Hematopoietic multipotent progenitor cell treated with erythropoietin and hydrocortisone succinate and interleukin-3 and kit ligand, for 4 days (in vitro differentiated cells): ENCODE measurements around the gene GCN1.
"Not testable (repeated sequence)": the region's sequence is repeated elsewhere in the genome, so short reads cannot be mapped to it uniquely, and the experiment has no call there.

Experiments used
- DNase-seq: peaks from one replicate; pipeline ENCODE4 v3.0.0-alpha.2; 2015

GCN1 gene

DNA sequence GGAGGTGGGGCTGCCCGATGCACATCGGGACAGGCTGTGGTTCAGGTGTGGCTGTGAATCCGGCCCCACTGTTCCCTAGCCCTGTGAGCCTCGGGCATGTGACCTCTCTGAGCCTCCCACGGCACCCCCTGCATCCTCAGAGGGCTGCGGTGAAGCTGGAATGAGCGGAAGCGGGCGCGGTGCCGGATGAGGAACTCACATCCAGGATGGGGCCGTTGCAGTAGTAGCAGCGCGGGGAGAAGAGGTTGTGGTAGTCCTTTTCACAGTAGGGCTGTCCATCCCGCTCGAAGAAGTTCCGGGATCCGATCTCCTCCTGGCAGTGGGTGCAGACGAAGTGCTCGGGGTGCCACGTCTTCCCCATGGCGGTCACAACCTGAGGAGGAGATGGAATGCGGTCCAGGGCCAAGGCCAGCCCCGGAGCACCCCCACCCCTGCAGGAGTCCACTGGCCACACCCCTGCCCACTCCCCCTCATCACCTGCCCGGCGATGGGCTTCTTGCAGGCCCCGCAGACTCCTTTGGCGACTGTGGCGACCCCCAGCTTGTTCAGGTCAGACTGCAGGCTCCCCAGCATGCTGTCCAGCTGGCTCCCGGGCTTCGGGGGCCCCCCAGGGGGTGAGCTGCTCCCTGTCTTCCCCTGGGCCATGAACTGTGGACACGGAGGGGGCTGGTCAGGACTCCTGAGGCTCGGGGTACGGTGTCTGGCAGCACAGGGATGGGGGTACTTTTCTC lies 20.3 kb upstream of the GCN1 start:
- no peak for DNase-seq

DNA sequence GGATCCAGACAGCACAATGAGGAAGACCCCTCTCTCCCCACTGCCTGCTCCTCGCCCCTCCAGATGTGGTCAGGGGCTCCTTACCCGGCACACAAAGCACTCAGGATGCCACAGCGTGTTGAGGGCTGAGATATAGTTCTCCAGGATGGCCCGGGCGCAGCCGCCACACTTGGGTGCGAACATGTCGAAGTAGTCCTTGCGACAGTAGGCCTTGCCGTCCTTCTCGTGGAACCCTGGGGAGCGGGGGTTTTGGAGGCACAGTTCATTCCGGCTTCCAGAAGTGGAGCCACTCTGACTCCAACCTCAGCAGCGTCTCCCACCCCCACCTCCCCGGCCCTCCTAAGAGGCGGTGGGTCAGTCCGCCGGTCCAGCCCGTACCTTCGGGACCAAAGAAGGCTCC lies 19.2 kb upstream of the GCN1 start:
- DNase-seq, result no peak

DNA sequence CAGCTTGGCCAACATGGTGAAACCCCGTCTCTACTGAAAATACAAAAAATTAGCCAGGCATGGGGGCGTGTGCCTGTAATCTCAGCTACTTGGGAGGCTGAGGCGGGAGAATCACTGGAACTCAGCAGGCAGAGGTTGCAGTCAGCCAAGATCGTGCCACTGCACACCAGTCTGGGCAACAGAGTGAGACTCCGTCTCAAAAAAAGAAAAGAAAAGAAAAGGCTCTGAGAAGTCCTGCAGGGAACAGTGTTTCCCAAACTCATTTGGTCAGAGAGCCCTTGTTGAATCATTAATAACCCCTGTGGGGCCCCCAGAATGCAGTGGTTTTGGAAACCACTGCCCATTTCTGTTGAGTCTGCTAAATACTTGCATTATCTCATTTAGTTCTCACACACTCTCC lies 18.7 kb upstream of the GCN1 start:
- DNase-seq, result not testable (repeated sequence)

DNA sequence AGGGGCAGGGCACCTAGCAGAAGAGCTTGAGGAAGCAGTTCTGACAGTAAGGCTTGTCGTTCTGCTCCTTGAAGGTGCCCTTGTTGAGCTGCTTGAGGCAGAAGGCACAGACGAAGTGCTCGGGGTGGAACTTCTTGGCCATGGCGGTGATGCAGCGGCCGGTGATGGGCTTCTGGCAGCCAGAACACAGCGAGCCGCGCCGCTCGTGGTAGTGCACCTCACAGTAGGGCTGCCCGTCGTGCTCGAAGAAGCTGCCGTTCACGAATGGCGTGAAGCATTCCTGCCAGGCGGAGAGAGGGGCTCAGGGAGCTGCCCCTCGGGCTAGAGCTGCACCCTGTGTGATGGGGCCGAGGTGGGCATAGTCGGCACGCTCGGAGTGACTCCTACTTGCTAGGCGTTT lies 17.8 kb upstream of the GCN1 start:
- DNase-seq, result no peak

DNA sequence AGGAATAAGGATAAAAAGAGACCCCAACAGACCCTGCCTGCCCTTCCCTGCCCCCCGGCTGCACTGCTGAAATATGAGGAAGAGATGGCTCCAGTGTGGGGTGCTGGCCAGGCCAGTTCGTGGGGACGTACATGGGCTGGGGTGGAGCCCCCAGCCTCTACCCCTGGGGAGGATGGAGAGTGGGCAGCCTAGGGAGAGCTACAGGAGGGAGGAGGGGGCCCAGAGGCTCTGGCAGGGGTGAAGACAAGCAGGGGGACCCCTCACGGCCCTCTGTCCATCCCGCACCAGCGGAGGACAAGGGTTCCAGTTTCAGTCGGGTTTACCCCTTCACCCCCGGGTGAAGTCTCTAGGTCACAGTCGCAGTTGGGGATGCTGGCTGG lies 17.4 kb upstream of the GCN1 start:
- no peak for DNase-seq

DNA sequence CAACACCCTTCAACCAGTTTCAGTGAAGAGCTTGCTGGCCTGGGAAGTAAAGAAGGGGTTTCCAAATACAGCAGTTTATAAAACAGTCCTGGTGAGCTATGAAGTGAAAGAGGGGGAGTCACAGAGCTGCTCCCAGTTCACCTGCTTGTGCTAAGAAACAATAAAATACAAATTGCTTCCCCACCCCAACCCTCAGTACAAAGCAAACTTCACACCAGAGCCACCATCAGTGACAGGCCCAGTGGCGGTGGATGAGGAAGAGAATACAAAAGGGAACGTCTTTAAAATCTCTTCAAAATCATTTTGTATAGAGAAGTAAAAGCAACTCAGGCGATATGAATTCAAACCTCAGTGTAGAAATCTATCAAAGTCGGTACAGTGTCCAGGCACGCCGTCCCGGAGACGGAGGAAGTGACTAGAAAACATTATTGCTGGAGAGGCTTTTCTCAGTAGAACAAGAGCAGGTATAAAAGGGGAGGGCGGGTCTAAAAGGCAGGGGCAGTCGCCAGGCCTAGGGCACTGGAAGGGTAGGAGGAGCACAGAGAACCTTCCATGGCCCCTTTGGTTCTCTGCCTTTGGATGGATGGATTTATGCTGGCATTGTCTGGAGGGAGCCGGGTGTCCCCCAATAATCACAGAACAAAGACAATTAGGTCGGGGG lies 16.9 kb upstream of the GCN1 start:
- DNase-seq, result no peak

DNA sequence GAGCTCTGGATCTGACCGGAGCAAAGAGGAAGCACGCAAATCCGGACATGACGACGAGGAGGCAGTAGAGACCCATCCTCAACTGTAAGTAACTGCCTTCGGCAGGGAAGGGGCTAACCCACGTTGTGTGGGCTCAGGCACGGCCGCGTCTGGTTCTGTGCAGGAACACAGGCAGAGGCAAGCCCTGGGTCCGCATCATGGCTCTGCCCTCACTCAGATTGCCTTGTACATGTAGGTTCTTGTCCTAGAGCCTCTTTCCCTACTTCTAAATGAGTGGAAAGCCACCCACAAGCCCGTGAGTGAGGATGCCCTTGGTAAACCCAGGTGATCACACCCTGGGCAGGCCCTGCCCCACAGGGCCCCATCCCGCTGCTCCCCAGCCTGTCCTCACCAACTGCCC lies 15.3 kb upstream of the GCN1 start:
- DNase-seq, result no peak

DNA sequence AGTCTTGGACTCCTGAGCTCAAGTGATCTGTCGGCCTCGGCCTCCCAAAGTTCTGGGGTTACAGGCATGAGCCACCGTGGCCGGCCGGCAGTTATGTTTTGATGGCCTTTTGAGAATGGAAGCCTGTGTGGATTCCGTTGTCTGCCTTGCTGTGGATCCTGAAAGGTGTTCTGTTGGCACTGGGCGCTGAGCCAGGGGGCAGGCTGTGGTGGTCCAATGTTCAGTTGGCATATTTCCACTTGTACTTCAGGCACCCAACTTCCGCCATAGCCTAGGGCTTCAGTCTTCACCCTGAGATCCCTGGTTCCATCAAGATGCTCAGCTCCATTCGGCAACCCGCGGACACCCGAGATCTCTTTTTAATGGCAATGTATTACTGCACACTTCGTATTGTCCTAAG lies 12.7 kb upstream of the GCN1 start:
- DNase-seq, result no peak

DNA sequence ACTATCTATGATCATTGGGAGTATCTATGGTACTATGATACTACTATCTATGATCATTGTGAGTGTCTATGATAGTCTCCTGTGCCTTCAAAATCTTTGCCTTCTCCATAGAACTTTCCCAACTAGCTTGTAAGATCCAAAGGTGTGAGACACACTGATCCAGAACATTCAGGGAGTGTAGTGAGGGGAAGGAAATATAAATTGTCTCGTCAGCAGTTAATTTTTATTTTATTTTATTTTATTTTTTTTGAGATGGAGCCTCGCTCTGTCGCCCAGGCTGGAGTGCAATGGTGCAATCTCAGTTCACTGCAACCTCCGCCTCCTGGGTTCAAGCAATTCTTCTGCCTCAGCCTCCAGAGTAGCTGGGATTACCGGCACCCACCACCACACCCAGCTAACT lies 12.3 kb upstream of the GCN1 start:
- not testable (repeated sequence) for DNase-seq

DNA sequence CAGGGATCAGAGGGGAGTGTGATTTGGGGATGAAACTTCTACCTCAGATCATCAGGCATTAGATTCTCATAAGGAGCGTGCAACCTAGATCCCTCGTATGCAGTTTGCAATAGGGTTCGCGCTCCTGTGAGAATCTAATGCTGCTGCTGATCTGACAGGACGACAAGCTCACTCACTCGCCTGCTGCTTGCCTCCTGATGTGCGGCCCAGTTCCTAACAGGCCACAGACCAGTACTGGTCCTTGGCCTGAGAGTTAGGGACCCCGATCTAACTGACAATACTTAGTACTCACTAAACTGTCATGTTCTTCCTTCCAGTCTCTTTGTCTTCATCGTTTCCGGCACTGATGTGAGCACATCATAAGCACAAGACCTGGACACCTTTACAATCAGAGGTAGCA lies 11.7 kb upstream of the GCN1 start:
- no peak for DNase-seq

DNA sequence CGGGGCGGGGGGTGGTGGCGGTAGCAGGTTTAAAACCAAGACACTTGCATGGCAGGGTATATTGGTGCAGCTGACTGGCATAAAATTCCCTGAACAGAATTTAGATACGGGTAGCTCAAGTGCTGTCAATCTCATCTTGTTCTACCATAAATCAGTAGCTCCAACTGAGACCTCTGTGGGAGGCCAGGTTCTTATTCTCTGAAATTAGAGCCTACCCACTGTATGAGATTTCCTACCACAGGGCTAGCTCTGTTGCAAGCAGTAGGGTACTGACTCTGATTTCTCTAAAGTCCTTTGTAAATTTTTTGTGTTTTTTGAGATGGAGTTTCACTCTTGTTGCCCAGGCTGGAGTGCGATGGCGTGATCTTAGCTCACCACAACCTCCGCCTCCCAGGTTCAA lies 9.7 kb upstream of the GCN1 start:
- no peak for DNase-seq

DNA sequence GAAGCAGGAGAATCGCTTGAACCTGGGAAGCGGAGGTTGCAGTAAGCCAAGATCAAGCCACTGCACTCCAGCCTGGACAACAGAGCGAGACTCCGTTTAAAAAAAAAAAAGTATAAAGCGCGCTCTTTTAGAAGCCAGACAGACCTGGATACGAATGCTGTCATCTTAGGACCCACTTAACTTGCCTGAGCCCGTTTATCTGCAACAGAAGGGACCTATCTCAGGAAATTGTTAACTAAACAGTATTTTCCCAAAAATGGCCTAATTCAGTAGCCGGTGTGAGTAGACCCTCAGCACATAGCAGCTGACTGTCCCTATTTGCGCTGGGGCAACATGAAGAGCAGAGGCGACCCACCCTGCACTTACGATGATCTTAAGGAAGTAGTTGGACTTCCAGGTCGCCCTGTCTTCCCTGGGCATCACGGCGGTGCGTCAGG lies 5.9 kb upstream of the GCN1 start:
- DNase-seq, result peak; percentile 19

DNA sequence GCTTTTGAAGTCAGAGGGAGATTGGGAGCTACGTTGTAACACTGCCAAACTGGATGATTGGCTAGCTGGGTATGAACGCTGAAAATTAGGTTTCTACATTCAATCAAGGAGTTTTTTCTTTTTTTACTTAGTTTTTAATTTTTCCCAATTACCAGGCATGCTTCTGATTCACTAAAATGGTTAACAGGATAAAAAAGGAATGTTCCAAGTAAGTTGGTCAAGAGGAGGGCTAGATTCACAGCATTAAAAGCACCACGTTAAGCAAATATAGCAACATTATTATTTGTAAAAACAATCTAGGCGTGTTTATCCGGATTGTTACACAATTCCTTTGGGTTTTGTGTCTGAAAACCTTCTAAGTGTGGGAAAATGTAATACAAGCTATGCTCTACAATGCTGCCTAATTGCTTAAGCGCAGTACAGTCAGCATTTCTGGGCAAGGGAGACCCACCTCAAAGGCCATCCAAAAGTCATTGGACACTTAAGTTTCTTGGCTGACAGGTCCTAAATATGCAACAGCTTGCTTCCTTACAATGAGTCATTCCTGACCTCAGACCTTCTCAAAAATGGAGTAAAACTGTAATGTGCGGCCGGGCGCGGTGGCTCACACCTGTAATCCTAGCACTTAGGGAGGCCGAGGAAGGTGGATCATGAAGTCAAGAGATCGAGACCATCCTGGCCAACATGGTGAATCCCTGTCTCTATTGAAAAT lies 5.2 kb upstream of the GCN1 start:
- peak; percentile 41 for DNase-seq

DNA sequence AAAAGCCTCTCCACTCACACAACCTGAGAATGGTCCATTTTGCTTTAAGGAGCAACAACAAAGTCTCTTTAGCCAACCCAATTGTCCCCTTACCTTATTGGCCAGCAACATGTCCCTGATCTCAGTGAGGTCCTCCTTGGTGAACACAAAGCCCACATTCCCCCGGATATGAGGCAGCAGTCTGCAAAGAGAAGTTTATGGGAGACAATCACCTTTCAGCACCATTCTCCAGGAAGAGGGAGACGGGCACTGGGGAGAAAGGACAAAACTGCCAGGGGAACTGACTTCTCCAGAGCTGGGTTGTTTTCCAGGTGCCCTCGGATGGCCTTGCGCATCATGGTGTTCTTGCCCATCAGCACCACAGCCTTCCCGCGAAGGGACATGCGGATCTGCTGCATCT lies 4.5 kb upstream of the GCN1 start:
- DNase-seq, result no peak

DNA sequence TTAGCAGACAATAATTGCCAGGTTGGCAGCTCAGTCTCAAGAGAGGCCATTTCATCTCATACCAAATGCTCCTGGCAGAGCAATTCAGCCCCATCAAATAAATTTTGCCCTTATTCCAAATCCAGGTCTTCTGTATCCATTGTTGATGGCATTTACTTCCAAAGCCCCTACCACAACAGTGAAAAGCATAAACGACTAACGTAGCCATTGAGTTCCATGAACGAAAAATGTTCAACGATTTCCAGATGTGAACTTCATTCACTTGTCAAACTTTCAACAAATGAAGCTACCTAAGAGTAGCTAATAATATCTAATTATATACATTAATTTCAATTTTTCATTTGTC lies 3.0 kb upstream of the GCN1 start:
- no peak for DNase-seq

DNA sequence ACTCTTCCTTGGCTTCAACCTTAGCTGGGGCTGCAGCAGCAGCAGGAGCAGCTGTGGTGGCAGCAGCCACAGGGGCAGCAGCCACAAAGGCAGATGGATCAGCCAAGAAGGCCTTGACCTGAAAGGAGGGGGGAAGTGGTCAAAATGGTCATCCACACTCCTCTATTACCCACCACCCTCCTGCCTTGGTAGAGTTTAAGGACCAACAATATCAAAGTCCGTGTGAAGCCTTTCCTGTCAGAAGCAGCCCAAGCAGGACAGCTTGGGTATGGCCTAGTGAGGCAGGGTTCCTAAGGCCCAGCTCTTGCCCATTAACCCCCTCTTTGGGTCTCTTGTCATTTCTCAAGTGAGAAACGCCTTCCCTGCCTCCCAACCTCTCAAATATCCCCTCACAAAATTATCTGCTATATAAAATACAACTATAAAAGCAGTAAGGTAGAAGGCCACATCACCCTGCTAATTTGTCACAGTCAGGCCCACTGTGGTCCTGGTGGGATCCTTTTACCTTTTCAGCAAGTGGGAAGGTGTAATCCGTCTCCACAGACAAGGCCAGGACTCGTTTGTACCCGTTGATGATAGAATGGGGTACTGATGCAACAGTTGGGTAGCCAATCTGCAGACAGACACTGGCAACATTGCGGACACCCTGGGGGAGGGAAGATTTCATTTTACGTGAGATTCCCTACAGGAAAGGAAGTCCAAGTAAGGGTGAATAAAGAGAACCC lies 2.5 kb upstream of the GCN1 start:
- DNase-seq, result peak; percentile 35

DNA sequence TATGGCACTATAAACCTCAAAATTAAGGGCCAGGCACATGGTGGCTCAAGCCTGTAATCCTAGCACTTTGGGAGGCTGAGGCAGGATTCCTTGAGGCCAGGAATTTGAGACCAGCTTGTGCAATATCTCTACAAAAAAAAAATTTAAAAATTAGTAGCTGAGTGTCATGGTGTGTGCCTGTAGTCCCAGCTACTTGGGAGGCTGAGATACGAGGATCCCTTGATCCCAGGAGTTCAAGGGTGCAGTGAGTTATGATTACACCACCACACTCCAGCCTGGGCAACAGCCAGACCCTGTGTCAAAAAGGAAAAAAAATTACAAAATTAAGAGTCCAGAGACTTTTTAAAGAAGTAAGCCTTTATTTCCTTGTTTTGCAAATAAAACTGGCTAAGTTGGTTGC lies 1.8 kb upstream of the GCN1 start:
- no peak for DNase-seq

DNA sequence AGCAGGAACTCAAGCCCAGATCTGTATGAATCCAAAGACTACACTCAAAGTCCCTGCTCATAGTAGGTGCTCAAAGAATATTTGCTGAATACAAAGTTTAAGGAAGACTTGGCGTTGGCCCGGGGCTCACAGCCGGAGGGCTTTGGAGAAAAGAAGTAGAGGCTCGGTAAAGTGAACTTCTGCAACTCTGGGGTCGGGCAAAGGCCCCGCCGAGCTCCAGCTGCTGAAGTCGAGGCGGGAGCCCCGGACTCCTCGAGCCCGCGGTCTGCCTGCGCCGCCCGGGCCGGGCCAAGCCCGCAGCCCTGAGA lies 335 bp downstream of the GCN1 start:
- no peak for DNase-seq

DNA sequence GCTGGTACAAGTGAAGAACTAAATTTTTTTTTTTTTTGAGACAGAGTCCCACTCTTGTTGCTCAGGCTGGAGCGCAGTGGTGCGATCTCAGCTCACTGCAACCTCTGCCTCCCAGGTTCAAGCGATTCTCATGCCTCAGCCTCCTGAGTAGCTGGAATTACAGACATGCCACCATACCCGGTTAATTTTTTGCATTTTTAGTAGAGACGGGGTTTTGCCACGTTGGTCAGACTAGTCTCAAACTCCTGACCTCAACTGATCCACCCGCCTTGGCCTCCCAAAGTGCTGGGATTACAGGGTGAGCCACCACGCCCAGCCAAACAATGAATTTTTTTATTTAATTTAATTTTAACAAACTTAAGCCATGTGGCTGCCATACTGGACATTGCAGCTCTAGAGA lies 1.2 kb downstream of the GCN1 start:
- DNase-seq, result not testable (repeated sequence)

DNA sequence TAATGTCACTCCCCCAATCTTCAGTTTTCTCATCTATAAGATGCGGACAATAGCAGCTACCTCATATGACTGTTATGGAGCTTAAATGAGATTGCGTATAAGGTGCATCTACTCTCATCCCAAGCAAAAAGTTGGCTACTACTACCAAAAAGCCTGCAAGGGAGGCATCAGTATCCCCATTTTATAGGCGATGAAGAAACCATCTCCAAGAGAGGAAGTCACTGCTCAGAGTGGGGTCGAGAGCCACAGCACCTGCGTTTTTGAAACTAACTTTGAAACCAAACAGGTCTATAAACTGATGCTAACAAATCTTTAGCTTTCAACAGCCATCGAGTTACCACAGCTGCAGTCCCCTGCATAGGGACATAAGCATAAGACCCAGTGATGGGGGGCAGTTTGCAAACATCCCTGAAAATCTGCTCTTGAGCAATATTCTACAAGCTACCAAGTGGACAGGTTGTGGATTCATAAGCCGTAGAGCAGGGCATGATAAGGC lies 3.5 kb downstream of the GCN1 start:
- DNase-seq, result no peak

DNA sequence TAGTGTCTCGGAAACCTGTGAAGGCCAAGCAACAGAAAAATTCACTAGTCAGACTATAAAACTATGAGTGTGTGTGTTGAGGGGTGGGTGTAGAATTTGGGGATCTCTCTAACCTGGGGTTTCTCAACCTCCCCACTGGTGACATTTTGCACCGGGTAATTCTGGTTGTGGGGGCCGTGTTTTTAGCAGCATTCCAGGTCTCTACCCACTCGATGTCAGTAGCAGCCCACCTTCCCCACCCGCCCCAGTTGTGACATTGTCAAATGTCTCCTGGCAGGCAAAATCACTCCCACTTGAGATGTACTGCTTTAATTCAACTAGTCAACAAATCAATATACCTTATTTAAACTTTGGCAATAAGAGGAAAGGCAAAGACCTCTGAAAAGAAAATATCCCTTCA lies 4.1 kb downstream of the GCN1 start:
- DNase-seq, result no peak

DNA sequence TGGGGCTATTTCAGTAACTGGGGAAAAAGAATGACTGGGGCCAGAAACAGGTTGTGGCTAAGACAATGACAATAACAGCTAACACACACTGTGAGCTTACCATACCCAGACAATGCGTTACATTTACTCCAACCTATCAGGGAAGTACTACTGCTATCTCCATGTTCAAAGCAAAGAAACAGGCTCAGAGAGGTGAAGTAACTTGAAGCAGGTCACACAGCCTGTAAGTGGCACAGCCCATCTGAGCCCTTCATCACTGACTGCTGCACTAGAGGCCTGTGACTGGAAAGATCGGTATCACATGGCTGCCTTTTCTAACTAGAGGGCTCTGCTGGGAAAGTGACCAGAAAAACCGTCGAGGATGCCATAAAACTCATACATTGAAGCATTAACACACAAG lies 7.9 kb downstream of the GCN1 start:
- no peak for DNase-seq

DNA sequence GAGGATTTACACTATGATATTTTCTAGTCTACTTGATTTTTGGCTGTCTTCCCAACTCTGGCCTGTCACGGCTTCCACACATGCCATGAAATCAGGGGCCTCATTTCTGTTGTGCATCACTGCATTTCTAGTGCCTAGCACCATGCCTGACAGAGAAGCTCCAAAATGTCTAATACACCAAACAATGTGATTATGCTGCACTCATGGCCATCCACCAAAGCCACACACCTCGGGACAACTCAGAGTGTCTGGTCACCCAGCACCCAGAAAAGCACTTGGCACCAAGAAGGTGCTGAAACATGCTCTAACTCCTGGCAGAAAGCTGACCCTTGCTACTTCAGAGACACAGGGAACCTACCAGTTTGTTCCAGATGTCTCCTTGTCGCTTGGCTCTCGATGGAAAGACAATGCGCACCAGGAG lies 11.3 kb downstream of the GCN1 start:
- DNase-seq, result no peak
